GM23248 (cell line): ENCODE results near the gene ANO10.

Experiments used
- EZH2 ChIP-seq: fragments of 200-600 bp; sonication (generic); IDR thresholded peaks from 2 replicates; pipeline ENCODE4 v1.6.1; 2018; ENCODE audit warnings: antibody characterized with exemption, mild to moderate bottlenecking; ENCODE audit not compliant: insufficient read depth, poor library complexity, severe bottlenecking
- EZH2phosphoT487 ChIP-seq: fragments of 200-600 bp; sonication (generic); IDR thresholded peaks from 2 replicates; pipeline ENCODE4 v1.6.1; 2018; ENCODE audit warnings: antibody characterized with exemption, moderate library complexity, mild to moderate bottlenecking, low read depth; ENCODE audit not compliant: insufficient read depth

DNA sequence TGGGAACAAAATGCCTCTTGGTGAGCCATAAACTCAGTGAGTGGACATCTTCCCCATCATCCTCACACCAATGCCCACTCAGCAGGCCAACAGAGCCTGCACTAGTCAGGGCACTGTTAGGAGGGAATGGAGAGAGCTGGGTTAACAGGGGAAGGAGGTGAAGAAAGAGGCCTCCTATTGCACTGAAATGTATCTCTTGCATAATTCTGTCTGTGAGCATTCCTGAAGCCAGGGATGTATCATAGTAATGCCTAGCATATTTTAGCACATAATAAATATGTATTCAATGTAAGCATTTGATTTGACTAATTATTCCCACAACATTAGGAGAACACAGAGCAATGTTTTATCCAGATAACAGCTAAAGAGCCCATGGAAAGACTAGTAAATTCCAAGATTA is 81.2 kb downstream of the ANO10 start:
- TF ChIP-seq EZH2 (no peak), EZH2phosphoT487 (no peak)
